Left ventricle myocardium inferior (tissue), 1 donor: ENCODE measurements around the gene SPATA6. TPM values are rescaled to one million over a fixed set of nuclear protein-coding genes. Genes with fewer than 3 reads are reported as not detected.
A peak's percentile ranks its signal among the peaks of the same experiment; 100 is the strongest.

ENCODE experiments used
- DNase-seq: peaks from one replicate; pipeline ENCODE4 v3.0.0-alpha.2; 2020
- H3K27ac ChIP-seq: fragments of 200-600 bp; replicated peaks from 2 replicates; pipeline ENCODE4 v1.8.0; 2021
- H3K27me3 ChIP-seq: fragments of 200-600 bp; 2 replicates; pipeline ENCODE4 v1.8.0; 2021; ENCODE audit warnings: low read depth
- H3K36me3 ChIP-seq: fragments of 200-600 bp; 2 replicates; pipeline ENCODE4 v1.8.0; 2021
- H3K4me1 ChIP-seq: fragments of 200-600 bp; 2 replicates; pipeline ENCODE4 v1.8.0; 2021
- H3K4me3 ChIP-seq: fragments of 200-600 bp; 2 replicates; pipeline ENCODE4 v1.8.0; 2021; ENCODE audit warnings: mild to moderate bottlenecking, moderate library complexity
- H3K9me3 ChIP-seq: fragments of 200-600 bp; replicated peaks from 2 replicates; pipeline ENCODE4 v1.8.0; 2021
- intact Hi-C: fragments of 100-400 bp; cut with micrococcal nuclease; formaldehyde crosslinking; loops from one replicate; pipeline ENCODE4 v1.11.0; 2022
- total RNA-seq: library from RNA; stranded (reverse); fragmentation: NEBNext Ultra II Directional; extraction: Animal tissue kit (Norgen Biotek cat#: 25700); gene quantifications from one replicate; pipeline ENCODE4 v1.2.1, GENCODE V29; 2021
- TF ChIP-seq, protein P1 (sequence below): fragments of 200-600 bp; IDR thresholded peaks from 2 replicates; pipeline ENCODE4 v1.8.0; 2021; ENCODE audit warnings: antibody characterized with exemption, mild to moderate bottlenecking, borderline replicate concordance
- donor health status: DM: no; HTN: yes; CAD: no; lungs with severe emphysema.

Gene SPATA6
- total RNA-seq, 1 donor from 2014 or later = 9.3 TPM

GRCh38 chr1:48430832-48431231 is 41.2 kb downstream of the SPATA6 start:
- no peaks in the 10 kb centered on the region for H3K27me3 ChIP-seq
- intact Hi-C loops = no loop called here
- TF ChIP-seq, protein P1, sequence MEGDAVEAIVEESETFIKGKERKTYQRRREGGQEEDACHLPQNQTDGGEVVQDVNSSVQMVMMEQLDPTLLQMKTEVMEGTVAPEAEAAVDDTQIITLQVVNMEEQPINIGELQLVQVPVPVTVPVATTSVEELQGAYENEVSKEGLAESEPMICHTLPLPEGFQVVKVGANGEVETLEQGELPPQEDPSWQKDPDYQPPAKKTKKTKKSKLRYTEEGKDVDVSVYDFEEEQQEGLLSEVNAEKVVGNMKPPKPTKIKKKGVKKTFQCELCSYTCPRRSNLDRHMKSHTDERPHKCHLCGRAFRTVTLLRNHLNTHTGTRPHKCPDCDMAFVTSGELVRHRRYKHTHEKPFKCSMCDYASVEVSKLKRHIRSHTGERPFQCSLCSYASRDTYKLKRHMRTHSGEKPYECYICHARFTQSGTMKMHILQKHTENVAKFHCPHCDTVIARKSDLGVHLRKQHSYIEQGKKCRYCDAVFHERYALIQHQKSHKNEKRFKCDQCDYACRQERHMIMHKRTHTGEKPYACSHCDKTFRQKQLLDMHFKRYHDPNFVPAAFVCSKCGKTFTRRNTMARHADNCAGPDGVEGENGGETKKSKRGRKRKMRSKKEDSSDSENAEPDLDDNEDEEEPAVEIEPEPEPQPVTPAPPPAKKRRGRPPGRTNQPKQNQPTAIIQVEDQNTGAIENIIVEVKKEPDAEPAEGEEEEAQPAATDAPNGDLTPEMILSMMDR = no peak
- no peak overlapping the region for H3K4me3 ChIP-seq
- H3K9me3 ChIP-seq = peaks cover 22% of the 10 kb centered on the region
- peaks cover 7% of the 10 kb centered on the region for H3K36me3 ChIP-seq
- no peaks in the 10 kb centered on the region for H3K4me1 ChIP-seq
- DNase-seq = no peak
- no peak overlapping the region for H3K27ac ChIP-seq

GRCh38 chr1:48422009-48422408 is 50.0 kb downstream of the SPATA6 start:
- Histone ChIP-seq H3K4me3 (no peak overlapping the region), H3K9me3 (no peaks in the 10 kb centered on the region), H3K4me1 (no peaks in the 10 kb centered on the region), H3K27ac (no peak overlapping the region), H3K27me3 (no peaks in the 10 kb centered on the region), H3K36me3 (peaks cover 11% of the 10 kb centered on the region)
- TF ChIP-seq, protein P1 = no peak
- no peak for DNase-seq
- intact Hi-C loops = no loop called here

DNA sequence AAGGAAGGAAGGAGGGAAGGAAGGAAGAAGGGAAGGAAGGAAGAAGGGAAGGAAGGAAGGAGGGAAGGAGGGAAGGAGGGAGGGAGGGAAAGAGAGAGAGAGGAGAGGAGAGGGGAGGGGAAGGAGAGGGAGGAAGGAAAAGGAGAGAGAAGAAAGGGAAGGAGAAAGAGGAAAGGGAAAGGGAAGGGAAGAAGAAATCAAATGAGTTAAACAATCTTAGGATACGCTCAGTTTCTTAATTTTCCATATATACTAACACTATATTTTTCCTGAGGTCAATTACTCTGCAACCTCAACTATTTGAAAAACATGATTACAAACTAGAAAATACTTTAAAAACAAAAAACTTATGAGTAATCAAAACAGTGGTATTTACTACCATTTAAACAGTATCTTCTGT is 53.3 kb downstream of the SPATA6 start:
- Histone ChIP-seq H3K4me1 (no peaks in the 10 kb centered on the region), H3K4me3 (no peak overlapping the region), H3K27ac (no peak overlapping the region), H3K27me3 (no peaks in the 10 kb centered on the region), H3K9me3 (no peaks in the 10 kb centered on the region), H3K36me3 (peaks cover 11% of the 10 kb centered on the region)
- TF ChIP-seq, protein P1 = no peak
- no peak for DNase-seq
- intact Hi-C loops = no loop called here

DNA sequence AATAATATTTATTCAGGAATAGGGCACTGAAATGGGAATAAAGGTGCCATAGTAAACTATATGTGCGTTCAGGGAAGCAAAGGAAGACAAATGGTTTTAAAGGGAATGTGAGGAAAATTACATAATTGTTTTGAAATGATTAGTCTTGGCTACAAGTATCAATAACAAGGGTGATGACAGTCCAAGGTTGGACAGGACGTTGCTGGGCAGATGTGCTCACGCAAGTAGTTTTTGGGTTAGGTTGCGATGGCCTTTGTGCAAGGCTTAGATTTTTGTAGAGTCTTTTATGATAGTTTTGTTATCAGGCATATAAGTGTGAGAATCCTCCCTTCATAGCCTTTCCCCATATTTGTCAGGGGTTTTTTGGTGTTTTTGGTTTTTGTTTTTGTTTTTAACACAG is 57.0 kb downstream of the SPATA6 start:
- Histone ChIP-seq H3K27ac (peak overlapping the region; percentile 50), H3K4me1 (no peaks in the 10 kb centered on the region), H3K9me3 (no peaks in the 10 kb centered on the region), H3K27me3 (no peaks in the 10 kb centered on the region), H3K36me3 (peaks cover 12% of the 10 kb centered on the region), H3K4me3 (no peak overlapping the region)
- DNase-seq = no peak
- intact Hi-C loops = no loop called here
- TF ChIP-seq, protein P1 = no peak

- TF ChIP-seq, protein P1 = no peak
- peak overlapping the region; percentile 50 for H3K27ac ChIP-seq
- intact Hi-C loops = no loop called here
Measured at GRCh38 chr1:48414264-48414663, 57.7 kb downstream of the SPATA6 start.

GRCh38 chr1:48405940-48406339 is 66.1 kb downstream of the SPATA6 start:
- Histone ChIP-seq H3K27me3 (no peaks in the 10 kb centered on the region), H3K9me3 (no peaks in the 10 kb centered on the region), H3K4me3 (no peak overlapping the region), H3K27ac (no peak overlapping the region), H3K4me1 (peaks cover 6% of the 10 kb centered on the region), H3K36me3 (peaks cover 13% of the 10 kb centered on the region)
- no peak for DNase-seq
- TF ChIP-seq, protein P1 = no peak
- intact Hi-C loops = no loop called here

More at GRCh38 chr1:48414264-48414663, 57.7 kb downstream of the SPATA6 start:
- Histone ChIP-seq H3K9me3 (no peaks in the 10 kb centered on the region), H3K4me3 (no peak overlapping the region), H3K36me3 (peaks cover 11% of the 10 kb centered on the region), H3K4me1 (no peaks in the 10 kb centered on the region), H3K27me3 (no peaks in the 10 kb centered on the region)
- no peak for DNase-seq
